SK-N-SH (cell line): Measurements from ENCODE around the gene ATG7. TPM values are rescaled to one million over a fixed set of nuclear protein-coding genes. Genes with fewer than 3 reads are reported as not detected.

Experiments
- CTCF ChIA-PET: fragments of 300-600, 350-600 bp; formaldehyde crosslinking; extraction: SDS; loops from one replicate; lab custom pipeline; 2021; lab: Yijun Ruan, JAX
- POLR2A ChIA-PET: fragments of 350-600 bp; sonication (Branson Sonifier 250); formaldehyde crosslinking; extraction: SDS; loops from one replicate; lab custom pipeline; 2020; ENCODE audit warnings: antibody characterized with exemption, inconsistent platforms; lab: Yijun Ruan, JAX
- DNase-seq: peaks from one replicate; pipeline ENCODE4 v3.0.0; 2012
- H2AFZ ChIP-seq: fragments of 200-600 bp; sonication (generic); 2 replicates; pipeline ENCODE4 v1.8.1; 2016; ENCODE audit warnings: antibody characterized with exemption, mild to moderate bottlenecking, low read depth
- H3F3A ChIP-seq: fragments of 200-600 bp; sonication (generic); replicated peaks from 2 replicates; pipeline ENCODE3; 2016; ENCODE audit warnings: antibody characterized with exemption, mild to moderate bottlenecking; ENCODE audit not compliant: insufficient read depth
- H3K27ac ChIP-seq, 2 experiments: fragments of 200-500 bp in 1 of 2; fragments of 200-600 bp in 1 of 2; sonication (Bioruptor generic) in 1 of 2; sonication (generic), shearing (Covaris generic) in 1 of 2; 2 replicates each; pipeline versions ENCODE4 v1.5.1 to v1.6.1; 2014 to 2016; ENCODE audit warnings: low read depth in 2 of 2, inconsistent platforms in 1 of 2, low read length in 1 of 2, mild to moderate bottlenecking in 1 of 2, mixed read lengths in 1 of 2
- H3K27me3 ChIP-seq: fragments of 200-600 bp; sonication (generic), shearing (Covaris generic); 2 replicates; pipeline ENCODE4 v1.6.1; 2016; ENCODE audit warnings: mixed run types; ENCODE audit not compliant: insufficient read depth
- H3K36me3 ChIP-seq, 2 experiments: fragments of 200-500 bp in 1 of 2; fragments of 200-600 bp in 1 of 2; sonication (Bioruptor generic) in 1 of 2; sonication (generic) in 1 of 2; replicated peaks in 1 of 2; 2 replicates each; pipeline versions ENCODE3 to v1.5.1; 2014 to 2016; ENCODE audit warnings: low read length in 1 of 2, mild to moderate bottlenecking in 1 of 2; ENCODE audit not compliant: insufficient read depth in 2 of 2, control insufficient read depth in 1 of 2
- H3K4me1 ChIP-seq, 2 experiments: fragments of 200-500 bp in 1 of 2; fragments of 200-600 bp in 1 of 2; sonication (Bioruptor generic) in 1 of 2; sonication (generic), shearing (Covaris generic) in 1 of 2; 2 replicates each; pipeline versions ENCODE4 v1.5.1 to v1.6.1; 2014 to 2016; ENCODE audit warnings: low read depth in 1 of 2, low read length in 1 of 2, mixed run types in 1 of 2; ENCODE audit not compliant: insufficient read depth in 2 of 2, control insufficient read depth in 1 of 2
- H3K4me2 ChIP-seq: fragments of 200-600 bp; sonication (generic), shearing (Covaris generic); 2 replicates; pipeline ENCODE4 v1.6.1; 2017; ENCODE audit warnings: mixed run types
- H3K4me3 ChIP-seq, 2 experiments: fragments of 200-500 bp in 1 of 2; fragments of 200-600 bp in 1 of 2; sonication (Bioruptor generic) in 1 of 2; sonication (generic), shearing (Covaris generic) in 1 of 2; 2 replicates each; pipeline versions ENCODE4 v1.5.1 to v1.8.1; 2014 to 2016; ENCODE audit warnings: low read depth in 2 of 2, inconsistent platforms in 1 of 2, low read length in 1 of 2, mild to moderate bottlenecking in 1 of 2, mixed read lengths in 1 of 2, moderate library complexity in 1 of 2
- H3K79me2 ChIP-seq: fragments of 200-600 bp; sonication (generic); 2 replicates; pipeline ENCODE4 v1.8.1; 2017; ENCODE audit warnings: mild to moderate bottlenecking; ENCODE audit not compliant: insufficient read depth
- H3K9ac ChIP-seq: fragments of 200-600 bp; sonication (generic); 2 replicates; pipeline ENCODE4 v1.6.1; 2017; ENCODE audit warnings: mixed run types
- H3K9me2 ChIP-seq: fragments of 200-600 bp; sonication (generic); 2 replicates; pipeline ENCODE4 v1.6.1; 2017; ENCODE audit warnings: mixed run types
- H3K9me3 ChIP-seq: fragments of 200-600 bp; sonication (generic); 2 replicates; pipeline ENCODE4 v1.6.1; 2017; ENCODE audit warnings: mixed run types, mild to moderate bottlenecking, moderate library complexity
- H4K20me1 ChIP-seq: fragments of 200-600 bp; sonication (generic); 2 replicates; pipeline ENCODE4 v1.6.1; 2017; ENCODE audit warnings: mild to moderate bottlenecking, mixed run types; ENCODE audit not compliant: insufficient read depth
- CTCF ChIP-seq: fragments of 200-600 bp; sonication (generic); IDR thresholded peaks from 2 replicates; pipeline ENCODE4 v1.6.1; 2017; ENCODE audit warnings: antibody characterized with exemption, mild to moderate bottlenecking, moderate library complexity
- EP300 ChIP-seq, 2 experiments: IDR thresholded peaks; 2 replicates each; pipeline versions ENCODE4 v1.4.0 to v1.6.1; 2012; ENCODE audit warnings: borderline replicate concordance in 1 of 2, low read depth in 1 of 2, low read length in 1 of 2
- EZH2phosphoT487 ChIP-seq: fragments of 200-600 bp; sonication (generic); IDR thresholded peaks from 2 replicates; pipeline ENCODE4 v1.6.1; 2017; ENCODE audit warnings: low read depth, mixed run types, mild to moderate bottlenecking, antibody characterized with exemption, moderate library complexity, borderline replicate concordance
- FOSL2 ChIP-seq: IDR thresholded peaks from 2 replicates; pipeline ENCODE4 v1.4.0; 2012; ENCODE audit warnings: low read depth, mild to moderate bottlenecking, moderate library complexity, borderline replicate concordance
- JUND ChIP-seq: IDR thresholded peaks from 2 replicates; pipeline ENCODE4 v1.4.0; 2012
- MAX ChIP-seq: IDR thresholded peaks from 2 replicates; pipeline ENCODE4 v1.4.0; 2012; ENCODE audit warnings: low read depth
- MEF2A ChIP-seq: IDR thresholded peaks from 2 replicates; pipeline ENCODE4 v1.4.0; 2012; ENCODE audit warnings: low read depth, borderline replicate concordance
- NFIC ChIP-seq: IDR thresholded peaks from 2 replicates; pipeline ENCODE4 v1.4.0; 2012; ENCODE audit warnings: borderline replicate concordance
- PBX3 ChIP-seq: IDR thresholded peaks from 2 replicates; pipeline ENCODE4; 2012
- RXRA ChIP-seq: IDR thresholded peaks from 2 replicates; pipeline ENCODE4 v1.4.0; 2012; ENCODE audit warnings: low read depth, mild to moderate bottlenecking, borderline replicate concordance
- SIN3A ChIP-seq: IDR thresholded peaks from 2 replicates; pipeline ENCODE4 v1.6.1; 2012; ENCODE audit warnings: low read depth, mild to moderate bottlenecking, low read length, moderate library complexity, borderline replicate concordance
- TCF12 ChIP-seq: IDR thresholded peaks from 2 replicates; pipeline ENCODE4 v1.4.0; 2012
- TEAD4 ChIP-seq: IDR thresholded peaks from 2 replicates; pipeline ENCODE4 v1.4.0; 2012; ENCODE audit warnings: mild to moderate bottlenecking, borderline replicate concordance; ENCODE audit not compliant: insufficient read depth
- WGBS: methylation state at CpG from one replicate; pipeline ENCODE4 v1.1.6; 2017; ENCODE audit warnings: low lambda C conversion rate; 5-methylcytosine and 5-hydroxymethylcytosine counted together
- polyA plus RNA-seq, 3 experiments: library from polyadenylated mRNA; depleted of rRNA; stranded (reverse); fragments of >200 nt; gene quantifications; 2 replicates each; pipeline ENCODE4 v1.2.3, GENCODE V29; 2012

Gene ATG7
- polyA plus RNA-seq, 1 of the 3 experiments (the other 2 are of a cell fraction), result 29.5 TPM

- H3F3A ChIP-seq, result peaks cover 33% of the 10 kb centered on the region
- no peaks in the 10 kb centered on the region for H3K27me3 ChIP-seq
- ChIA-PET POLR2A (no interaction called here), CTCF (interaction anchor here (0.7 kb wide), 1 partner anchor 10 kb away, joined by 3 read pairs; no protein-coding TSS in a partner anchor)
- H3K9me2 ChIP-seq, result no peaks in the 10 kb centered on the region
- no peak overlapping the region for H3K4me2 ChIP-seq
- peak overlapping the region in 1 of 2 experiments; percentile 99; a peak in 2 of 4 replicates for H3K27ac ChIP-seq
- peak; percentile 62 for DNase-seq
- no peak overlapping the region for H2AFZ ChIP-seq
- no peaks in the 10 kb centered on the region for H3K9me3 ChIP-seq
- peaks cover 11 to 40% of the 10 kb centered on the region in 2 experiments for H3K36me3 ChIP-seq
- peaks cover 39% of the 10 kb centered on the region for H4K20me1 ChIP-seq
- H3K4me3 ChIP-seq, result no peak overlapping the region
- peaks cover 15 to 21% of the 10 kb centered on the region in 2 experiments; a peak in 3 of 4 replicates for H3K4me1 ChIP-seq
- TF ChIP-seq MEF2A, result no peak
- peak; percentile 26; the same call in 1 of the 2 replicates for TF ChIP-seq CTCF
- H3K9ac ChIP-seq, result no peak overlapping the region
- WGBS, result 94% methylated on average over 14 of the region's 17 CpGs
- peaks cover 90% of the 10 kb centered on the region for H3K79me2 ChIP-seq
Observed at GRCh38 chr3:11566916-11567315, 294.7 kb downstream of the ATG7 start.

GRCh38 chr3:11567516-11568467, 295.6 kb downstream of the ATG7 start:
- DNase-seq, result no peak
- Histone ChIP-seq H3K36me3 (peaks cover 10 to 34% of the 10 kb centered on the region in 2 experiments), H3K4me3 (peak overlapping the region; percentile 20 to 59; a peak in 3 of 4 replicates), H3K9me3 (no peaks in the 10 kb centered on the region), H3K4me2 (peak overlapping the region; percentile 81), H3K9me2 (no peaks in the 10 kb centered on the region), H3K4me1 (peaks cover 14 to 15% of the 10 kb centered on the region in 2 experiments; a peak in 3 of 4 replicates), H3K79me2 (peaks cover 90% of the 10 kb centered on the region), H2AFZ (no peak overlapping the region), H4K20me1 (peaks cover 30% of the 10 kb centered on the region), H3K9ac (peak overlapping the region; percentile 75), H3F3A (peaks cover 33% of the 10 kb centered on the region), H3K27me3 (no peaks in the 10 kb centered on the region), H3K27ac (peak overlapping the region; percentile 77 to 99)
- ChIA-PET CTCF (no interaction called here), POLR2A (no interaction called here)
- 64% methylated on average over 23 of the region's 27 CpGs for WGBS
- TF ChIP-seq NFIC (0 out of 2 replicates have a peak, but pooled peaks have one; percentile 48), MAX (peak; percentile 33; the same call in 1 of the 2 replicates), FOSL2 (peak; percentile 84; the same call in 1 of the 2 replicates), PBX3 (no peak), JUND (peak; percentile 74), RXRA (peak; percentile 55; the same call in 1 of the 2 replicates), SIN3A (no peak), TEAD4 (0 out of 2 replicates have a peak, but pooled peaks have one; percentile 6), EP300 (IDR thresholded peaks at IDR 0.05; ENCODE audit: borderline replicate concordance in 1 of 2, low read depth in 1 of 2, low read length in 1 of 2) (no peak), EZH2phosphoT487 (no peak), TCF12 (peak; percentile 57; the same call in 1 of the 2 replicates)
